Measurements from ENCODE around the gene MPDU1. TPM values are rescaled to one million over a fixed set of nuclear protein-coding genes. Genes with fewer than 3 reads are reported as not detected.

Gene MPDU1
- total RNA-seq, 6 donors from 2014 or later: 50.6 to 121 (median 56.2) TPM

DNA sequence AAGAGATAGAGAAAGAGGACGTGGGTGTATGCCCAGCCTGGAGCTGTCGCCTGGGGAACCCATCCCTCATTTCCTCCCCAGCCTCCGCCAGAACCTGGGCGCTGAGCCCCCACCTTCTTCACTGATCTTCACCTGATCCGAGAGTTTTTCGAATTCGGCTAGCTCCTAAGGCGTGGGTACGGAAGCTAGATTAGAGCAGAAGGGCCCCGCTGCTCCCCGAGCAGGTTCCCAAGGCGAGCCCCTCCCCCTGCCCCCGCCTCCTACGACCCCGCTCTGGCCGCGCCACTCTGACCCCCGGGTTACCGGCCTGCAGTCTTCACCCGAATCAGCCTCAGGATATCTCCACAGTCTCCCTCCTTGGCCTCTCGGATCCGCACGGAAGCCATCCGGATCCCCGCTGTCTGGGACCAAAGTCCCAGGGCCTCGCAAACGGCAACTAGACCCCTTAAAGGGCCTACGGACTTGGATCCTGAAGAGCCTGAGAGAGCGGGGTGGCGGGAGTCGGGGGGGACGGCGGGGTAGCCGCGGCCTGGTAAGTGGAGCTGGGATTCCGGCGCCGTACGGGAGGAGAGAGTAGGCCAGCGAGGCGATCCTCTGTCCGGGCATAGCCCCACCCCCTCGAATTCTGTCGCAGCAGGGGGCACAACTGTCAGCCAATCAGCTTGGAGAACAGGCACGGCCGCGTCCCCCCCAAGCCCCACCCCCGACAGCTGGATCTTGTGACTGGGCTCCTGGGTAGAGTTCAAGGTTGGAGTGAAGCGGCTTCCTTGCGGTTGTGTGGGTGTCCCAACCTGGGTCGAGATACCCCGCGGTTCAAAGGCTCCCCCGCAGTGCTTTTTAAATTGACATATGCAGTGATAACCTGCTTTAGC, 43.8 kb downstream of the MPDU1 start, which contains the start of gene SAT2:
Gene SAT2 (minus strand): TSS at position 572 of the 872 bp plus-strand sequence. CDS start 186 bp downstream, at position 386.
- peak; percentile 97 to 99 for ATAC-seq (ENCODE audit: low FRiP score in 2 of 2)
- H3K9me3 ChIP-seq: no peaks in the 10 kb centered on the region
- DNase-seq: peak; percentile 93 to 94
- peaks cover 9 to 20% (median 15%) of the 10 kb centered on the region in 4 donors for H3K4me1 ChIP-seq
- WGBS, 2 donors: 2% methylated on average over 18 to 52 of the region's 54 CpGs
- peak within 1 kb of the TSS; percentile 86 to 96 (median 92) for H3K27ac ChIP-seq
- H3K36me3 ChIP-seq: peaks cover 0 to 7% (median 0%) of the 10 kb centered on the region in 4 donors
- peak within 1 kb of the TSS; percentile 65 to 82 (median 76) for H3K4me3 ChIP-seq
- peak in 3 of 4 donors; percentile 55 to 87 (median 59) for TF ChIP-seq POLR2A (IDR thresholded peaks at IDR 0.05)
- TF ChIP-seq EP300 (IDR thresholded peaks at IDR 0.05): no peak
- no peak for TF ChIP-seq CTCF (IDR thresholded peaks at IDR 0.05)
- peak; percentile 58 to 84 for TF ChIP-seq POLR2AphosphoS5 (IDR thresholded peaks at IDR 0.05)
- no peaks in the 10 kb centered on the region for H3K27me3 ChIP-seq

DNA sequence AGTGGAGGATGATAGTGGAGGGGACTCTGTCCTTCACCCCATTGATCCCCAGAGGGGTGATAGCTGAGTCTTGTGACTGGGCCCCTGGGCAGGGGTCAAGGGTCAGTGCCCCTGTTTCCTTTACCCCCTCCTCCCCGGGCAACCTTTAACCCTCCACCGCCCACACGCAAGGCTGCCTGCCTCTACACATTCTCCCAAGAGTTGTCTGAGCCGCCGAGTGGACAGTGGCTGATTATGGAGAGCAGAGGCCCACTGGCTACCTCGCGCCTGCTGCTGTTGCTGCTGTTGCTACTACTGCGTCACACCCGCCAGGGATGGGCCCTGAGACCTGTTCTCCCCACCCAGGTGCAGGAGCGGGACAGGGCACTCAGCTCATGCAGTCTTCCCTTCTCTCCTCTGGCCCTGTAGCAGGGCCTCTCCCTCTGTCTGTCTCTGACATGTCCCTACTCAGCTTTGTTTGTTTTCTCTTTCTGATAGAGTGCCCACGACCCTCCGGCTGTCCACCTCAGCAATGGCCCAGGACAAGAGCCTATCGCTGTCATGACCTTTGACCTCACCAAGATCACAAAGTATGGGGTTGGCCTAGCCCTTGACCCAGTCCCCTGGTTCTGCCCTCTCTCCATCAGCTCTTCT, 46.4 kb downstream of the MPDU1 start, which contains the start of gene SHBG:
Gene SHBG (plus strand): TSS at position 197 of the 633 bp plus-strand sequence. CDS start 38 bp downstream, at position 235.
- no peak for ATAC-seq (ENCODE audit: low FRiP score in 2 of 2)
- no peaks in the 10 kb centered on the region for H3K9me3 ChIP-seq
- H3K27me3 ChIP-seq: no peaks in the 10 kb centered on the region
- DNase-seq: no peak
- TF ChIP-seq CTCF (IDR thresholded peaks at IDR 0.05): no peak
- TF ChIP-seq POLR2A (IDR thresholded peaks at IDR 0.05): no peak
- TF ChIP-seq POLR2AphosphoS5 (IDR thresholded peaks at IDR 0.05): no peak
- no peak for TF ChIP-seq EP300 (IDR thresholded peaks at IDR 0.05)
- WGBS, 2 donors: 84% methylated on average over 13 of the region's 13 CpGs
- peaks cover 0 to 7% (median 0%) of the 10 kb centered on the region in 4 donors for H3K36me3 ChIP-seq
- H3K27ac ChIP-seq: no peak within 1 kb of the TSS
- peaks cover 9 to 20% (median 15%) of the 10 kb centered on the region in 4 donors for H3K4me1 ChIP-seq
- no peak within 1 kb of the TSS for H3K4me3 ChIP-seq

DNA sequence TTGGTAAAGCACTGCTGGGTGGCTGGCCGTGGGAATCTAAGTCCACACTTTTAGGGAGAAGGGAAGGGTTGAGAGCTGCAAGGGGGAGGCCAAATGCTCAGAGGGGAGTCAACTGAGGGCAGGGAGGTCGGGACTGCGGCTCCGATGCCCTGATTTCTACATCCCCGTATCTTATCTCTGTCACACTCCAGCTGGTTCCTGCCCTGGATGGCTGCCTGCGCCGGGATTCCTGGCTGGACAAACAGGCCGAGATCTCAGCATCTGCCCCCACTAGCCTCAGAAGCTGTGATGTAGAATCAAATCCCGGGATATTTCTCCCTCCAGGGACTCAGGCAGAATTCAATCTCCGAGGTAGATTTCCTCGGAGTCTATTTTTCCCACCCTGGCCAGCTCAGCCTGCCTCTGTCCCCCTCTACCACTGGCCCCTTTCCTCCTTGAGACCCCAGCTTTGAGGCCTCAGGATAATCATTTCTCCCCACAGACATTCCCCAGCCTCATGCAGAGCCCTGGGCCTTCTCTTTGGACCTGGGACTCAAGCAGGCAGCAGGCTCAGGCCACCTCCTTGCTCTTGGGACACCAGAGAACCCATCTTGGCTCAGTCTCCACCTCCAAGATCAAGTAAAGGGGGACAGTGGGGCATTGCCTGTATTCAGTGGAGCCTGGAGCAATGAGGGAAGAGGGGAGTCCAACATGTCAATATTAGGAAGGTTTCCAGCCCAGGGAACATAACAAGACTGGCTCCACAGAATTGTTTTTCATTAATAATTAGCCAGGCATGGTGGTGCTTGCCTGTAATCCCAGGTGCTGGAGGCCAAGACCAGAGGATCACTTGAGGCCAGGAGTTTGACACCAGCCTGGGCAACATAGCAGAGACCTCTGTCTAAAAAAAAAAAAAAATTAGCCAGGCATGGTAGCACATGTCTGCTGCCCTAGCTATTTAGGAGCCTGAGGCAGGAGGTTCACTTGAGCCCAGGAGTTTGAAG, 48.0 kb downstream of the MPDU1 start:
- DNase-seq: no peak
- no peak for ATAC-seq (ENCODE audit: low FRiP score in 2 of 2)
- H3K4me3 ChIP-seq: no peak overlapping the region
- TF ChIP-seq POLR2A (IDR thresholded peaks at IDR 0.05) (no peak), EP300 (IDR thresholded peaks at IDR 0.05) (no peak), CTCF (IDR thresholded peaks at IDR 0.05) (no peak), POLR2AphosphoS5 (IDR thresholded peaks at IDR 0.05) (no peak)
- no peaks in the 10 kb centered on the region for H3K36me3 ChIP-seq
- no peaks in the 10 kb centered on the region for H3K27me3 ChIP-seq
- no peaks in the 10 kb centered on the region for H3K9me3 ChIP-seq
- H3K27ac ChIP-seq: no peak overlapping the region
- H3K4me1 ChIP-seq: peaks cover 8 to 13% (median 9%) of the 10 kb centered on the region in 4 donors
- 76 to 81% methylated on average over 11 of the region's 11 CpGs for WGBS, 2 donors

- TF ChIP-seq POLR2AphosphoS5 (IDR thresholded peaks at IDR 0.05) (no peak), CTCF (IDR thresholded peaks at IDR 0.05) (peak in 5 of 6 experiments; percentile 22 to 58 (median 46))
- 44 to 50% methylated on average over 6 of the region's 6 CpGs for WGBS, 2 donors
- H3K36me3 ChIP-seq: no peaks in the 10 kb centered on the region
- no peaks in the 10 kb centered on the region for H3K27me3 ChIP-seq
- no peak overlapping the region for H3K4me3 ChIP-seq
- no peak overlapping the region for H3K27ac ChIP-seq
- DNase-seq (peak in 1 of 2 donors; percentile 40), ATAC-seq (ENCODE audit: low FRiP score in 2 of 2) (peak in 1 of 2 donors; percentile 69)
- H3K9me3 ChIP-seq: no peaks in the 10 kb centered on the region
- H3K4me1 ChIP-seq: peaks cover 5 to 7% (median 5%) of the 10 kb centered on the region in 4 donors
Observed at GRCh38 chr17:7632492-7632894, 48.8 kb downstream of the MPDU1 start.
